ENCODE results near the gene PCNX3.

PCNX3 gene

GRCh38 chr11:65591939-65592857 lies 23.4 kb upstream of the PCNX3 start:
- Histone ChIP-seq H3K27me3 (ENCODE audit: control insufficient read depth, insufficient read depth, low read length) (peaks cover 50% of the 10 kb centered on the region), H3K9me3 (ENCODE audit: control insufficient read depth, insufficient read depth, low read depth, low read length) (no peaks in the 10 kb centered on the region), H3K36me3 (ENCODE audit: control insufficient read depth, insufficient read depth, low read length) (no peaks in the 10 kb centered on the region), H3K9ac (ENCODE audit: low read length) (peak overlapping the region; percentile 17), H3K4me1 (ENCODE audit: control insufficient read depth, insufficient read depth, low read length) (peaks cover 32% of the 10 kb centered on the region), H3K4me3 (ENCODE audit: low read depth, low read length) (peak overlapping the region; percentile 72), H3K27ac (ENCODE audit: low read depth, low read length) (no peak overlapping the region)

GRCh38 chr11:65592858-65593517 lies 22.6 kb upstream of the PCNX3 start:
- Histone ChIP-seq H3K36me3 (ENCODE audit: control insufficient read depth, insufficient read depth, low read length) (peaks cover 7% of the 10 kb centered on the region), H3K4me1 (ENCODE audit: control insufficient read depth, insufficient read depth, low read length) (peaks cover 26% of the 10 kb centered on the region), H3K27ac (ENCODE audit: low read depth, low read length) (no peak overlapping the region), H3K9me3 (ENCODE audit: control insufficient read depth, insufficient read depth, low read depth, low read length) (no peaks in the 10 kb centered on the region), H3K27me3 (ENCODE audit: control insufficient read depth, insufficient read depth, low read length) (peaks cover 44% of the 10 kb centered on the region), H3K9ac (ENCODE audit: low read length) (no peak overlapping the region), H3K4me3 (ENCODE audit: low read depth, low read length) (peak overlapping the region; percentile 72)

DNA sequence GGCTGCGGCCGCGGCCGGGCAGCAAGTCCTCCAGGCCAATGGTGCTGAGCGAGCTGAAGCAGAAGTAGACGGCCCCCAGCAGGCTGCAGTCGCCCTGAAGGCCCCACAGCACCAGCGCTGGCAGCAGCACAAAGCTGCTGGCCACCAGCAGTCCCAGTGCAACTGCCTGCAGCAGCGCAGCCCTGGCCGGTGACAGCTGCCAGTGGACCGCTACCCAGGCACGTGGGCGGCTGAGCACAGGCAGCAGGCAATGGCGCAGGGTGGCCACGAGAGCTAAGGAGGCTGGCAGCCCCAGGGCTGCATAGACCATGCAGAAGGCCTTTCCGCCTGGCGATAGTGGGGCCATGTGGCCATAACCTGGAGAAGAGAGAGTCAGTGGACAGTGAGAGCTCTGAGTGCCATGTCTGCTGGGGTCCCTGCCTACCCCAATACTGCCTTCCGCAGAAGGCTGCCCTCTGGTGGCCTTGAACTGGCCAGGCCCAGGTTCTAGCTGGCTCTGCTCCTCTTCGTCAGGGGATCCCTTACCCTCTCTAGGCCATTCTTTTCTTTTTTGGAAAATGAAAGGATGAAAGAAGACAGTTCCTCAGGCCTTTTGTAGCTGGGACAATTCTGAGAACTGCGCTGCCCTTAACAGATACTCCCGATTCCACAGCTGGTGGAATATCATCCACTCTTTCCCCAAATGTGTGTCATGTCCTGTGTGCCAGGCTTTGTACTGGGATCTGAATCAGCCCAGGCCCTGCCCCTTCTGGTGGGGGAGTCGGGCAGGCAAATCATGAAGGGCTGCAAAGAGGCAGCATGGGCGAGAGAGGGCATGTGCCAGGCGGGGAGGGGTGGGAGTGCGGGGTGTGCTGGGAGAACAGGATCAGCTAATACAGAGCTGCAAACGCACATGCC lies 21.8 kb upstream of the PCNX3 start:
- H3K27me3 ChIP-seq (ENCODE audit: control insufficient read depth, insufficient read depth, low read length), result peaks cover 44% of the 10 kb centered on the region
- peaks cover 15% of the 10 kb centered on the region for H3K36me3 ChIP-seq (ENCODE audit: control insufficient read depth, insufficient read depth, low read length)
- H3K9ac ChIP-seq (ENCODE audit: low read length), result no peak overlapping the region
- no peak overlapping the region for H3K4me3 ChIP-seq (ENCODE audit: low read depth, low read length)
- no peak overlapping the region for H3K27ac ChIP-seq (ENCODE audit: low read depth, low read length)
- H3K9me3 ChIP-seq (ENCODE audit: control insufficient read depth, insufficient read depth, low read depth, low read length), result no peaks in the 10 kb centered on the region
- peaks cover 20% of the 10 kb centered on the region for H3K4me1 ChIP-seq (ENCODE audit: control insufficient read depth, insufficient read depth, low read length)

GRCh38 chr11:65595131-65595530 lies 20.4 kb upstream of the PCNX3 start:
- Histone ChIP-seq H3K27ac (ENCODE audit: low read depth, low read length) (no peak overlapping the region), H3K9ac (ENCODE audit: low read length) (no peak overlapping the region), H3K4me3 (ENCODE audit: low read depth, low read length) (no peak overlapping the region), H3K4me1 (ENCODE audit: control insufficient read depth, insufficient read depth, low read length) (peaks cover 20% of the 10 kb centered on the region), H3K9me3 (ENCODE audit: control insufficient read depth, insufficient read depth, low read depth, low read length) (no peaks in the 10 kb centered on the region), H3K27me3 (ENCODE audit: control insufficient read depth, insufficient read depth, low read length) (peaks cover 40% of the 10 kb centered on the region), H3K36me3 (ENCODE audit: control insufficient read depth, insufficient read depth, low read length) (peaks cover 19% of the 10 kb centered on the region)

- Histone ChIP-seq H3K27ac (ENCODE audit: low read depth, low read length) (no peak within 1 kb of the TSS), H3K4me3 (ENCODE audit: low read depth, low read length) (no peak within 1 kb of the TSS), H3K27me3 (ENCODE audit: control insufficient read depth, insufficient read depth, low read length) (peaks cover 34% of the 10 kb centered on the region), H3K9ac (ENCODE audit: low read length) (no peak within 1 kb of the TSS), H3K4me1 (ENCODE audit: control insufficient read depth, insufficient read depth, low read length) (peaks cover 20% of the 10 kb centered on the region), H3K9me3 (ENCODE audit: control insufficient read depth, insufficient read depth, low read depth, low read length) (no peaks in the 10 kb centered on the region), H3K36me3 (ENCODE audit: control insufficient read depth, insufficient read depth, low read length) (peaks cover 19% of the 10 kb centered on the region)
Observed at GRCh38 chr11:65595543-65596281, 19.9 kb upstream of the PCNX3 start, which contains the start of gene KCNK7. Gene KCNK7 (minus strand): TSS chr11:65595800. CDS start chr11:65595772, 28 bp downstream.

DNA sequence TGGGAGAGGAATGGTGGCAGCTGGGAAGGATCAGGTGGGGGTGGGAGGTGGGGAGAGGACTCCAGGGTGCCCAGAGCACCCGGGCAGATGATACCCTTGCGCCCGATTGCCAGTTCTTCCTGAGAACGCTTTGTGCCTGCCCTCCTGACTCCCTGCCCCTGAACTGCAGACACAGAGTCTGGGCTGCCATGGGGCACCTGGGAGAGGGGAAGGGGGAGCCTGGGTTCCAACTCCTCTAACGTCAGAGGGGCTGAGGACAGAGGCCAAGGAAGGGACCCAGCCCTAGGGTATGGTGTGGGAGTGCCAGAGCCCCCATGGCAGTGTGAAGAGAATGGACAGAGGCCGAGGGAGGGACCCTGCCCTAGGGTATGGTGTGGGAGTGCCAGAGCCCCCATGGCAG lies 19.1 kb upstream of the PCNX3 start:
- Histone ChIP-seq H3K36me3 (ENCODE audit: control insufficient read depth, insufficient read depth, low read length) (peaks cover 19% of the 10 kb centered on the region), H3K4me3 (ENCODE audit: low read depth, low read length) (no peak overlapping the region), H3K9ac (ENCODE audit: low read length) (no peak overlapping the region), H3K27me3 (ENCODE audit: control insufficient read depth, insufficient read depth, low read length) (peaks cover 26% of the 10 kb centered on the region), H3K27ac (ENCODE audit: low read depth, low read length) (no peak overlapping the region), H3K9me3 (ENCODE audit: control insufficient read depth, insufficient read depth, low read depth, low read length) (no peaks in the 10 kb centered on the region), H3K4me1 (ENCODE audit: control insufficient read depth, insufficient read depth, low read length) (peaks cover 16% of the 10 kb centered on the region)

DNA sequence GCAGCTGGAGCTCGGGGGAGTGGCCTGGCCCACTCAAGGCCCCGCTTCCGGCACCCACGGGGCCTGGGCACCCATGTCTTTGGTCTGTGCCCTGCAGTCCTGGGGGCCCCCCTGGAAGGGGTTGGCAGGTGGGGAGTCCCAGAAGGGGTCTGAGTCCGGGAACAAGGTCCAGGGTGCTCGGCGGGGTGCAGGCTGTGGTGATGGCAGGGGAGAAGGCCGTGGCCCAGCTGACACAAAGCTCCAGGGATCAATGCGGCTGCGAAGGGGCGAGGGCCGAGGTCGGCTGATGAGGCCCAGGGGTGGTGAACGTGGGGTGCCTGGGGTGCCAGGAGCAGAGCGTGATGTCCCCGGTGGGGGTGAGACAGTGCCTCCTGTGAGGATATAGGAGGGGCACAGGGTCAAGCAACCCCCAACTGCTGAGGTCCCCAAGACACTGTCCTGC lies 17.3 kb upstream of the PCNX3 start:
- Histone ChIP-seq H3K27ac (ENCODE audit: low read depth, low read length) (no peak overlapping the region), H3K9ac (ENCODE audit: low read length) (no peak overlapping the region), H3K36me3 (ENCODE audit: control insufficient read depth, insufficient read depth, low read length) (peaks cover 24% of the 10 kb centered on the region), H3K27me3 (ENCODE audit: control insufficient read depth, insufficient read depth, low read length) (peaks cover 11% of the 10 kb centered on the region), H3K9me3 (ENCODE audit: control insufficient read depth, insufficient read depth, low read depth, low read length) (no peaks in the 10 kb centered on the region), H3K4me1 (ENCODE audit: control insufficient read depth, insufficient read depth, low read length) (peaks cover 8% of the 10 kb centered on the region), H3K4me3 (ENCODE audit: low read depth, low read length) (no peak overlapping the region)

GRCh38 chr11:65599216-65599954 lies 16.2 kb upstream of the PCNX3 start:
- no peak overlapping the region for H3K9ac ChIP-seq (ENCODE audit: low read length)
- H3K9me3 ChIP-seq (ENCODE audit: control insufficient read depth, insufficient read depth, low read depth, low read length), result no peaks in the 10 kb centered on the region
- no peaks in the 10 kb centered on the region for H3K4me1 ChIP-seq (ENCODE audit: control insufficient read depth, insufficient read depth, low read length)
- no peaks in the 10 kb centered on the region for H3K27me3 ChIP-seq (ENCODE audit: control insufficient read depth, insufficient read depth, low read length)
- H3K36me3 ChIP-seq (ENCODE audit: control insufficient read depth, insufficient read depth, low read length), result peaks cover 33% of the 10 kb centered on the region
- no peak overlapping the region for H3K4me3 ChIP-seq (ENCODE audit: low read depth, low read length)
- H3K27ac ChIP-seq (ENCODE audit: low read depth, low read length), result no peak overlapping the region

DNA sequence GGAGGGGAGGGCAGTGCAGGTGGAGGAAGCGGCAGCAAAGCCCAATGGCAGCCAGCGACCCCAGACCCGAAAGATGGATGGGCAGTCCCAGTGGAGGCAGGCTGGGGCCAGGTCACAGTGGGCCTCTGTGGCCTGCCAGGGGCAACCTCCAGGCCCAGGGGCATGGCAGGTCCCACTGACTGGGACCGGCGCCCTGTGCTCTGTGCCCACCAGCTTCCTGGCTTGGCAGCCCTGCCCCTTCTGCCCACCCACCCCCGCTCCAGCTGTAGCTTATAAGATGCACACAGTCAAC lies 15.7 kb upstream of the PCNX3 start:
- no peaks in the 10 kb centered on the region for H3K27me3 ChIP-seq (ENCODE audit: control insufficient read depth, insufficient read depth, low read length)
- H3K4me3 ChIP-seq (ENCODE audit: low read depth, low read length), result no peak overlapping the region
- no peak overlapping the region for H3K27ac ChIP-seq (ENCODE audit: low read depth, low read length)
- peaks cover 38% of the 10 kb centered on the region for H3K36me3 ChIP-seq (ENCODE audit: control insufficient read depth, insufficient read depth, low read length)
- H3K9me3 ChIP-seq (ENCODE audit: control insufficient read depth, insufficient read depth, low read depth, low read length), result no peaks in the 10 kb centered on the region
- H3K9ac ChIP-seq (ENCODE audit: low read length), result no peak overlapping the region
- no peaks in the 10 kb centered on the region for H3K4me1 ChIP-seq (ENCODE audit: control insufficient read depth, insufficient read depth, low read length)

- Histone ChIP-seq H3K9ac (ENCODE audit: low read length) (no peak overlapping the region), H3K9me3 (ENCODE audit: control insufficient read depth, insufficient read depth, low read depth, low read length) (no peaks in the 10 kb centered on the region), H3K36me3 (ENCODE audit: control insufficient read depth, insufficient read depth, low read length) (peaks cover 31% of the 10 kb centered on the region), H3K27ac (ENCODE audit: low read depth, low read length) (no peak overlapping the region), H3K4me1 (ENCODE audit: control insufficient read depth, insufficient read depth, low read length) (peaks cover 15% of the 10 kb centered on the region), H3K4me3 (ENCODE audit: low read depth, low read length) (no peak overlapping the region), H3K27me3 (ENCODE audit: control insufficient read depth, insufficient read depth, low read length) (no peaks in the 10 kb centered on the region)
Observed at GRCh38 chr11:65604258-65604657, 11.3 kb upstream of the PCNX3 start.

All from HUES6 (cell line).